Measurements from ENCODE around the gene MTERF1.

- TF ChIP-seq CTCF (IDR thresholded peaks at IDR 0.05; ENCODE audit: poor library complexity) (no peak), EZH2 (IDR thresholded peaks at IDR 0.05; ENCODE audit: borderline replicate concordance) (no peak)
Measured at GRCh38 chr7:91837397-91838070, 43.0 kb downstream of the MTERF1 start.

Measured in hepatocyte (in vitro differentiated cells).